Neural cell (in vitro differentiated cells): Measurements from ENCODE around the gene HMCES. TPM values are rescaled to one million over a fixed set of nuclear protein-coding genes. Genes with fewer than 3 reads are reported as not detected.

Source experiments
- H2AFZ ChIP-seq: fragments of 200-600, 300-800 bp; sonication (generic), shearing (Covaris generic); 2 replicates; pipeline ENCODE4 v1.6.0; 2014; ENCODE audit warnings: low read depth, mild to moderate bottlenecking, antibody characterized with exemption, low read length, moderate library complexity
- H3F3A ChIP-seq: fragments of 200-600 bp; shearing (Covaris generic); 2 replicates; pipeline ENCODE4 v1.6.1; 2016; ENCODE audit warnings: mild to moderate bottlenecking, moderate library complexity, mixed read lengths, antibody characterized with exemption, low read length; ENCODE audit not compliant: insufficient read depth, poor library complexity, severe bottlenecking
- H3K27ac ChIP-seq: fragments of 200-600, 300-800 bp; sonication (generic), shearing (Covaris generic); 2 replicates; pipeline ENCODE4 v1.5.1; 2014; ENCODE audit warnings: mild to moderate bottlenecking, low read length, moderate library complexity
- H3K27me3 ChIP-seq: fragments of 300-800, 200-600 bp; sonication (generic), shearing (Covaris generic); 2 replicates; pipeline ENCODE4 v1.6.0; 2014; ENCODE audit warnings: mild to moderate bottlenecking, low read depth, low read length, moderate library complexity; ENCODE audit not compliant: insufficient read depth
- H3K36me3 ChIP-seq: fragments of 300-800, 200-600 bp; sonication (generic), shearing (Covaris generic); 2 replicates; pipeline ENCODE4 v1.5.1; 2014; ENCODE audit warnings: mild to moderate bottlenecking, antibody characterized with exemption, low read length, moderate library complexity; ENCODE audit not compliant: insufficient read depth
- H3K4me2 ChIP-seq: fragments of 300-800, 200-600 bp; sonication (generic), shearing (Covaris generic); 2 replicates; pipeline ENCODE4 v1.6.0; 2014; ENCODE audit warnings: mild to moderate bottlenecking, low read length
- H3K4me3 ChIP-seq: fragments of 300-800, 200-600 bp; sonication (generic), shearing (Covaris generic); 2 replicates; pipeline ENCODE4 v1.5.1; 2014; ENCODE audit warnings: mild to moderate bottlenecking, low read length, moderate library complexity
- H3K79me2 ChIP-seq: fragments of 200-600 bp; shearing (Covaris generic); replicated peaks from 2 replicates; pipeline ENCODE4 v1.6.0; 2014; ENCODE audit warnings: mild to moderate bottlenecking, low read length, moderate library complexity; ENCODE audit not compliant: insufficient read depth
- H3K9ac ChIP-seq: fragments of 300-800, 200-600 bp; sonication (generic), shearing (Covaris generic); 2 replicates; pipeline ENCODE4 v1.6.1; 2016; ENCODE audit warnings: mild to moderate bottlenecking, low read length, mixed read lengths
- H3K9me2 ChIP-seq: fragments of 200-600 bp; shearing (Covaris generic); 2 replicates; pipeline ENCODE4 v1.6.1; 2016; ENCODE audit warnings: mild to moderate bottlenecking, low read length, mixed read lengths; ENCODE audit not compliant: insufficient read depth
- H3K9me3 ChIP-seq: fragments of 200-600, 300-800 bp; sonication (generic), shearing (Covaris generic); 2 replicates; pipeline ENCODE4 v1.6.1; 2016; ENCODE audit warnings: mild to moderate bottlenecking, mixed run types, low read length, moderate library complexity, mixed read lengths
- H4K20me1 ChIP-seq: fragments of 200-600 bp; shearing (Covaris generic); 2 replicates; pipeline ENCODE4 v1.6.1; 2016; ENCODE audit warnings: mild to moderate bottlenecking, mixed run types; ENCODE audit not compliant: insufficient read depth
- CTCF ChIP-seq: fragments of 450-650 bp; IDR thresholded peaks from 2 replicates; pipeline ENCODE4 v1.5.1; 2014; ENCODE audit warnings: antibody characterized with exemption, mild to moderate bottlenecking, moderate library complexity; ENCODE audit not compliant: poor library complexity, severe bottlenecking
- MXI1 ChIP-seq: fragments of 450-650 bp; conservative IDR thresholded peaks from 2 replicates; pipeline ENCODE4 v1.6.1; 2014; ENCODE audit warnings: antibody characterized with exemption, mild to moderate bottlenecking; ENCODE audit not compliant: poor library complexity, severe bottlenecking
- POLR2AphosphoS5 ChIP-seq: IDR thresholded peaks from 2 replicates; pipeline ENCODE4 v1.6.1; 2012
- RAD21 ChIP-seq: fragments of 450-650 bp; conservative IDR thresholded peaks from 2 replicates; pipeline ENCODE4 v1.6.1; 2014; ENCODE audit warnings: antibody characterized with exemption, mild to moderate bottlenecking, moderate library complexity
- REST ChIP-seq: IDR thresholded peaks from 2 replicates; pipeline ENCODE4 v1.6.1; 2012; ENCODE audit warnings: borderline replicate concordance
- SMC3 ChIP-seq: fragments of 450-650 bp; conservative IDR thresholded peaks from 2 replicates; pipeline ENCODE4 v1.6.1; 2014; ENCODE audit warnings: antibody characterized with exemption, mild to moderate bottlenecking, moderate library complexity; ENCODE audit not compliant: poor library complexity
- TAF1 ChIP-seq: IDR thresholded peaks from 2 replicates; pipeline ENCODE4 v1.6.1; 2012; ENCODE audit warnings: low read depth
- polyA plus RNA-seq: library from polyadenylated mRNA; depleted of rRNA; stranded (reverse); fragments of >200 nt; gene quantifications from 2 replicates; pipeline ENCODE4 v1.2.3, GENCODE V29; 2014

Gene HMCES
- polyA plus RNA-seq, 1 donor from 2014 or later: 23.0 TPM

GRCh38 chr3:129317848-129318247, 39.2 kb downstream of the HMCES start:
- Histone ChIP-seq H3K4me2 (no peak overlapping the region), H3K4me3 (no peak overlapping the region), H3K79me2 (peaks cover 46% of the 10 kb centered on the region), H3K27me3 (no peaks in the 10 kb centered on the region), H3K9me2 (no peaks in the 10 kb centered on the region), H3K27ac (no peak overlapping the region), H4K20me1 (no peaks in the 10 kb centered on the region), H2AFZ (no peak overlapping the region), H3K9me3 (no peaks in the 10 kb centered on the region), H3K36me3 (no peaks in the 10 kb centered on the region), H3K9ac (no peak overlapping the region), H3F3A (peaks cover 4% of the 10 kb centered on the region)
- TF ChIP-seq TAF1 (no peak), RAD21 (no peak), MXI1 (no peak), POLR2AphosphoS5 (no peak), REST (no peak), CTCF (no peak)

GRCh38 chr3:129318921-129319320, 40.3 kb downstream of the HMCES start:
- Histone ChIP-seq H3K9me2 (no peaks in the 10 kb centered on the region), H3K27me3 (no peaks in the 10 kb centered on the region), H3K9ac (no peak overlapping the region), H3K4me3 (no peak overlapping the region), H3K79me2 (peaks cover 45% of the 10 kb centered on the region), H2AFZ (no peak overlapping the region), H4K20me1 (no peaks in the 10 kb centered on the region), H3K27ac (no peak overlapping the region), H3K9me3 (no peaks in the 10 kb centered on the region), H3K4me2 (no peak overlapping the region), H3F3A (peaks cover 1% of the 10 kb centered on the region), H3K36me3 (no peaks in the 10 kb centered on the region)
- TF ChIP-seq POLR2AphosphoS5: no peak
- TF ChIP-seq SMC3: no peak

GRCh38 chr3:129320261-129320660, 41.6 kb downstream of the HMCES start:
- no peaks in the 10 kb centered on the region for H4K20me1 ChIP-seq
- TF ChIP-seq RAD21 (no peak), REST (no peak), CTCF (no peak), POLR2AphosphoS5 (no peak), TAF1 (no peak)
- H3K79me2 ChIP-seq: peaks cover 32% of the 10 kb centered on the region
- H3K9me2 ChIP-seq: no peaks in the 10 kb centered on the region
- no peak overlapping the region for H3K9ac ChIP-seq
- no peak overlapping the region for H2AFZ ChIP-seq
- H3K9me3 ChIP-seq: no peaks in the 10 kb centered on the region
- H3K4me3 ChIP-seq: no peak overlapping the region
- no peak overlapping the region for H3K4me2 ChIP-seq
- no peaks in the 10 kb centered on the region for H3K27me3 ChIP-seq
- H3K27ac ChIP-seq: no peak overlapping the region
- no peaks in the 10 kb centered on the region for H3K36me3 ChIP-seq
- no peaks in the 10 kb centered on the region for H3F3A ChIP-seq
